Measurements from ENCODE around the gene SOX13.
"Not testable (repeated sequence)": the region's sequence is repeated elsewhere in the genome, so short reads cannot be mapped to it uniquely, and the experiment has no call there.

Gene SOX13

DNA sequence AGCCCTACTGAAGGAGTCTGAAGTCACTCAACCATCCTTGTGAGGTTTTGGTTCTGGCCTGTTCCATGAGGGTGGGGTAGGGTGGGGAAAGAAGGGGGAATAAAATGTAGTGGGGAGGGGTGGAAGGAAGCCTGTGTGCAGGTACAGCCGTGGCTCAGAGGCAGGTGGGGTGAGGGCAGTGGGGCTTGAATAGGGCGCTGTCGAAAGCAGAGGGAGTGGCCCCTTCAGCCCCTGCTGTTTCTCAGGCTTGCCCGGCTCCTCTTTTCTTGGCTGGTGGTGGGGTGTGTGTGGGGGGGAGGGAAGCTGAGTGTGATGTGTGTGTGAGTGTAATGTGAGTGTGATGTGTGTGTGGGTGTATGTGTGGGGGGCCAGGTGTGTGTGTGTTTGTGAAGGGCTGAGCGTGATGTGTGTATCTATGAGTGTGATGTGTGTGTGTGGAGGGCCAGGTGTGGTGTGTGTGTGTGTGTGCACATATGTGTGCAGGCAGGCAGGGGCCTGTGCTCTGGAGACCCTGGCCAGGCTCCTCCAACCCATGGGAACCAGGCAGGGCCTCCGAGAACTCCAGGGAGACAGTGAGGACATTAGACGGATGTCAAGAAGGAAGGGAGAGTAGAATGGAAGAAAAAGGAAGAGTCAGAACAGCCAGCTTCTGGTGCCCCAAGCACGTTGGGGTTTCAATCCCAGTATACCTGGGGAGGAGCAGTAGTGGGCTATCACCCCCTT is 9.0 kb downstream of the SOX13 start:
- DNase-seq, result no peak
- in situ Hi-C loops (cut with MboI; ENCODE audit: low pct_unique_long_range_greater_than_20kb, low sequenced_read_pairs), result no loop called here

DNA sequence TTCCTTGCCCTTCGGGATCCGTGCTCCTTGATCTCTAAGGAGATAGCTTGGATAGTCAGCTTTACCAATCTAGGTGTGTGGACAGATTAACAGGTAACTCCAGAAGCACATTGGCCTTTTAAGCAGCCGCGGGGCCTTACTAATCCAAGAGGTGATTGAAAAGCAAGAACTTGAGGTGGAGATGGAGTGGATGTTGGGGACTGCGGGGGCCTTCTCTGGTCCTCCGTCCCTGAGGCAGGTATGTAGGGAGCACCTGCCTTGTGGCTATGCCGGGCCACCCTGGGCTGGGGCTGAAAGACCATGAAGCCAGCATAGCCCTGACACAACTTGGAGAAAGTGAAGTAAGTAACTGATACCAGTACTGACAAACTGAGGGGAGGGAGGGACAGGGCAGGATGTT is 10.6 kb downstream of the SOX13 start:
- DNase-seq, result no peak
- in situ Hi-C loops (cut with MboI; ENCODE audit: low pct_unique_long_range_greater_than_20kb, low sequenced_read_pairs), result no loop called here

DNA sequence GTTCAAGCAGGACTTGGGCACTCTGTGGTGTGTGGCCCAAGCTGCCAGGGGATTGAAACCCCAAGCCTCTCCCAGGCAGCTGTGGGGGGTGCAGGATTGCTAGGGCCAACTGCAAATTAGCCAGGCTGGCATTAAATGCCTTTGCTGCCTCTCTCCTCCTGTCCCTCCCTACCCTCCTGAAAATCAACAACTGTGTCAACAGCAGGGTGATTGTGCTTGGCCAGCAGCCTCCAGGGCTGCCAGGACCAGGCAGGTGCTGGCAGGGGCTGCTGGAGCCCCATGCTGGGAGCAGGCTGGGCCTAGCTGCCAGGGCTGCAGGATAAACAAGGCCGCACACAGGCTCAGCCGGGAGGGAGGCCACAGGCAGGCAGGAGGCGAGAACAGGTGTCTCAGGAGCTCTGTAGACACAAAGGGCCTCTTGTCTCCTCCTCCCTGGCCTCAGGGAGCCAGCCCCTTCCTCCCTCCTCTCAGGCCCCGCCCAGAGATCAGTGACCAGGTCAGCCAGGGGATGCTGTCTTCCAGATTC is 11.4 kb downstream of the SOX13 start:
- no peak for DNase-seq
- in situ Hi-C loops (cut with MboI; ENCODE audit: low pct_unique_long_range_greater_than_20kb, low sequenced_read_pairs), result no loop called here

DNA sequence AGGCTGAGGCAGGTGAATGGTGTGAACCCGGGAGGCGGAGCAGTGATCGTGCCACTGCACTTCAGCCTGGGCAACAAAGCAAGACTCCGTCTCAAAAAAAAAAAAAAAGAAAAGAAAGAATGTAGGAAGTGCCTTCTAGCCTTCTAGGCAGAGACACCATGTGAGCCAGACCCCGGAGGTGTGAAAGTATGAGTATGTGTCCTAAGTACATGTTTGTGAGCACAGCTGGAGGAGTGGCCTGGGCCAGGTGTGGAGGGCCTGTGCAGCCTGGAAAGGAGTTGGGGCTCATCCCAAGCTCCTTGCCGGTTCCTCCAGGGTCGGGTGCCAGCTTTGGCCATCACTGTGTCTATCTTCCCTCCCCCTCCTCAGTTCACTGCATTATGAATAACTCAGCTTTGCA is 13.0 kb downstream of the SOX13 start:
- DNase-seq, result no peak
- in situ Hi-C loops (cut with MboI; ENCODE audit: low pct_unique_long_range_greater_than_20kb, low sequenced_read_pairs), result no loop called here

DNA sequence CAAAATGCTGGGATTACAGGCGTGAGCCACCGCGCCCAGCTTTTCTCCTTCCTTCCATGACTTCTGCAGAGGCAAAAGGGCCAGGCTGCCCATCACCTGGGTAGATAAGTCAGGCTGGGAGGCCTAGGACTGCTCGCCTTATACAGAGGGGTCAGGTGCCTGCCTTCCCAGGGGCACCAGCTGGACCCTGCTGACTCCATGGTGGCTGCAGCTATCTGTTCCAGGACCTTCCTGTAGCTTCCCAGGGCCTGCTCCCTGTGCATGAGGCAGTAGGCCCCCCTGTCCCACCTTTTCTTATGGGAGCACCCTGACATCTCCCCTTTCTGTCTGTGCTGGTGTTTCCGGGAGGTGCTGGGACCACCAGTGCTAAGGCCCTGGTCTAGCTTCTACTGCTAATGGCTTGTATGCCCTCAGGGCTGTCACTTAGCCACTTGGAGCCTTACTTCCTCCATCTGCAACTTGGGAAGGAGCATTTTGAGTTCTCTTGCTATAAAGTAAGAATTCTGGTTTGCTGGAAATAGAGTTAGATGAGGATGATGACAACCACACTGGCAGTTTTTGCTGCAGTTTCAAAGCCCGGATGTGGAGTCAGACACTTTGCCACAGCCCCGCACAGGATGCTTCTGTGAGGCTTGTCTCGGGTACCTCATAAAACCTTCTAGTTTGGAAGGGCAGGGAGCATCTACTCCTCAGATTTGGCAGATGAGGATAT is 14.4 kb downstream of the SOX13 start:
- in situ Hi-C loops (cut with MboI; ENCODE audit: low pct_unique_long_range_greater_than_20kb, low sequenced_read_pairs), result no loop called here
- no peak for DNase-seq

DNA sequence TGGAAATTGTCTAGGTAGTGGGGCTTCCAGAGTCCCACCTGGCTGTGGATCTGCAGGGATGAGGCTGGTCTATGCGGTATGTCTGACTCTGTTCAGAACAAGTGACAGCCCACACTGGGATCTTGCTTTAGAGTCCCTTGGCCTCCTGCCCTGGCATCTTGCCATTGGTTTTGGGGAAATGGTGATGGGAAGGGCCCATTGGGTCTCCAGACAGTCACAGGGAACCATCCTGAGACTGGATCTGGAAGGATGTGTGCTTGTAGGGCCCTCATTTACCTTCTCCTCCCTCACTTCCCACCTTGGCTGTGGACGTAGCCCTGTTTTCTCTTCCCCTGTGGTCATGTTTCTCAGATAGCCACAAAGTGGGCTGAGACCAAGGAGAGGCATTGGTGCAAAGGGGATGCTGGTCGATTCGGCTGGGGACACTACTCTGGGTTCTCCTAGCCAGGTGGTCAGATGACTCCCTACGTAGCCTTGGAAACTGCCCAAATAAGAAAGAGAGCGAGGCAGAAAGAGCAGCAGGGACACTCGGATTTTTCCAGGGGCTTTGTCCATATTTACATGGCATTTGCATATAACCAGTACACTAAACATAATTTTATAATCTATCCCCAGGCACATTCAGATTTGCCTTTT is 15.1 kb downstream of the SOX13 start:
- in situ Hi-C loops (cut with MboI; ENCODE audit: low pct_unique_long_range_greater_than_20kb, low sequenced_read_pairs), result no loop called here
- no peak for DNase-seq

DNA sequence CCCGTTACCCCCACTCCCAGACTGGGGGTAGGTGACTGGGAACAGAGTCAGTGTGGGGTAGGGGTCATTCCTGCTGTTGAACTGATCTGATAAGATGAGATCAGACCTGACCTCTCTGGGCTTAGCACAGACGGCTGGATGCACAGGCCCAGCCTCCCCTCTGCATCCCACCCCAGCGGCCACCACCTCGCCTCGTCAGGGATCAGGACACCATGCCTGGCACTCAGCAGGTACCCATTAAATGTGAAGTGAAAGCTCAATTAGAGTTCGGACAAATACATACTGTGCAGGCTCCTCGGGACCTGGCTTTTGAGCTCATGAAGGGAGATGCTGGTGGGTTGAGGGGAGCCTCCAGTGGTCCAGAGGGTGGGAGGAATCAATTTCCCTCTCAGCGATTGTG is 15.7 kb downstream of the SOX13 start:
- in situ Hi-C loops (cut with MboI; ENCODE audit: low pct_unique_long_range_greater_than_20kb, low sequenced_read_pairs), result no loop called here
- no peak for DNase-seq

DNA sequence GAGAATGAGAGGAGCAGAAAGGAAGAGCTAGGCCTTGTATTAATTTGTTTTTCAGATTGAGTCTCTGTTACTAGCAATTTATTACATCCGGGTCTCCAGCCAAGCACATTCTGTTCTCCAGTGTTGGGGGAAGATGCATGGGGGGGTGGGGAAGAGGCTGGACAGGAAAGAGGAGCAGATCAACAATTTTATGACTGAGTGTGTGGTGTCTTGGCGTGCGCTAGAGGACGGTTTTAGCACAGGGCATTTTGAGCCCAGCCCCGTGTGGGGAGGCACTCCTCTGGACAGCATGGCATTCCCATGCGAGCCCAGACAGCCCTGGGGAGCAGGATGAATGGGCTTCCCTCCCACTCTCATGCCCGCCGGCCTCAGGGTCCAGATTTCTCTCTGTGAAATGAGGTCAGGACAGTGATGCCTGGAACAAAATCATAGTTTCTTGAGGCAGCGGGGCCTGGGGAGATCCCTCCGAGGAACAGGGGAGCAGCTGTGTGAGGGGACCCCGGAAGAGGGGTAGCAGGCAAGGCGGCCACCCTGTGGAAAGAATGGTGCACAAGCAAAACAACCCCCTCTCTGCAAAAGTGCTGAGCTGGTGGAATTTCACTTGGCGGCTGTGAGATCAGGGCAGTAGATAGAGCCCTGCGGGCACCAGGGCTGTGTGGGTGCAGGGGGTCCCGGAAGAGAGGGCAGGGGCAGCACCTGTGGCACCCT is 16.3 kb downstream of the SOX13 start:
- DNase-seq, result no peak
- in situ Hi-C loops (cut with MboI; ENCODE audit: low pct_unique_long_range_greater_than_20kb, low sequenced_read_pairs), result no loop called here

DNA sequence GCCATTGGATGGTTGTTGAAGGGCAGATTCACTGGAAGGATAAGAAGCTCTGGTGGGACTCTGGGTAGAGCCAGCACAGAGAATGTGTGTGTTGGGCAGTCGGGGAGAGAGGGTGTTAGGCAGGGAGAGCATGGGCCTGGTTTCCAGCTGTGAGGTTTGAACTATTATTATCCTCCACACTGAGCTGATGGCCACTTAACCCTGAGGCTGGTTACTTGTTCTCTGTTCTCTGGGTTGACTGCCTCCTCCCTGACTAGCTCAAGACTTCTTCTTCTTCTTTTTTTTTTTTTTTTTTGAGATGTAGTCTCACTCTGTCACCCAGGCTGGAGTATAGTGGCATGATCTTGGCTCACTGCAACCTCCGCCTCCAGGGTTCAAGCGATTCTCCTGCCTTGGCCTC is 17.2 kb downstream of the SOX13 start:
- DNase-seq; in situ Hi-C loops (cut with MboI; ENCODE audit: low pct_unique_long_range_greater_than_20kb, low sequenced_read_pairs): not testable (repeated sequence)

DNA sequence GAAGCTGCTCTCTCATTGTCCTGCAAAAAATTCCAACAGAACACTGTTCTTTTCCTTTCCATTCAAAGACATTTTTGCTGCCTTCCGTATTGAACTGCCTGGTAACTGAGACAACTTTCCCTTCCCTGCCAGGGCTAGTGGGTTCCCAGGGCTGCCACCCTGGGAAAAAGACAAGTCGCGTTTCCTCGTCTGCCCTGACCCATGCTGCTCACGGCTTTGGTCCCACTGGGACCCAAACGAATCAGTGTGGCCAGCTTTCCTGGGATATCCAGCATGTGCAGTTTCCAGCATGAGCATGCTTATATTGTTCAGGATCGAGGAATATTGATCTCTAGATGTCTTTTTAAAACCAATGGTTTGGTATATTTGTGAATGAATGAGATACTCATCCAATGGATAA is 18.2 kb downstream of the SOX13 start:
- no peak for DNase-seq
- in situ Hi-C loops (cut with MboI; ENCODE audit: low pct_unique_long_range_greater_than_20kb, low sequenced_read_pairs), result no loop called here

DNA sequence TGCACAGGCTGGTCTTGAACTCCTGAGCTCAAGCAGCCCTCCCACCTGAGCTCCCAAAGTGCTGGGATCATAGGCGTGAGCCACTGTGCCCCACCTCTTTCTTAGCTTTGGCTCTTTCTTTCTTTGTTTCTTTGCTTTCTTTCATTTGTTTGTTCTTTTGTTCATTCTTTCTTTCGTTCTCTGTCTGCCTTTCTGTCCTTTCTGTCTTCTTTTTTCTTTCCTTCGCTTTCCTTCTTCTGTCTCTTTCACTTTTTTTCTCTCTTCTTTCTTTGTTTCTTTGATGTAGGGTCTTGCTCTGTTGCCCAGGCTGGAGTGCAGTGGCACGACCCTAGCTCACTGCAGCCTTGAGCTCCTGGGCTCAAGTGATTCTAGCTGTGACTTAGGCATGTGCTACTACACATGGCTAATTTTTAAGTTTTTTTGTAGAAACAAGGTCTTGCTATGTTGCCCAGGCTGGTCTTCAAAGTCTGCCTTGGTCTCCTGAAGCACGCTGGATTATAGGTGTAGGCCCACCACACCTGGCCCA is 18.9 kb downstream of the SOX13 start:
- in situ Hi-C loops (cut with MboI; ENCODE audit: low pct_unique_long_range_greater_than_20kb, low sequenced_read_pairs), result no loop called here
- no peak for DNase-seq

DNA sequence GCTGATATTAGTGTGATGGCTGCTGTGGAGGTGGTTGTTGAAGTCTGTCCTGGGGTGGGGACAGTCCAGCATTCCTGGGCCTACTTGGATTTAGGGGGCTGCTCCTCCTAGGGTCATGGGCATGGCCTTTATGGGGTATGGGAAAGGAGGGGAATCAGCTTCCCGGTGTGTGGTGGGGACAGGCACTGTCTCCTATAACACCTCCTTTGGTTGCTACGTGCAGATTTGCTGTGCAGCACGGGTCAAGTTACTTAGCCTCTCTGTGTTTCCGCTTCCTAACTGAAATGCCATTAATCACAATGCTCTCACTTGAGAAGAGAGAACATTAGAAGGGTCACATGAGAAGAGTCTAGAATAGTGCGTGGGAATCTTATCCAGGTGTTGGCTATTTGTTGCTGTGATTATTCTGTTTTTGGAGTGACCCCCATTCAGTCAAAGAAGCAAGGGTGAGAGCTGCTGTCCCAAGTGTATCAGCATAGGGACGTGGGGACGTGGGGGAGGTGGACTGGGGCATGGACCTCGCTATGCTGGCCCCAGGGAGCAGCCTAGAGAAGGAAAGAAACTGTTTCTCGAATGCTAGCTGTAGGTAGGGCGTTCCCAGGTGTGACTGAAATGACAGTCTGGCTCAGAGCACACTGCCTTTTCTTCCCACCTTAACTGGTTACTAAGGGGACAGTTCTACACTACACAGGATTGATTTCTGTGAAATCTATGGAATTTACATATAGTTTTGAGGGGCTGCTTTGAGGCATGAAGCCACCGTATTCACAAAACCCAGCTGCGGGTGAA is 19.9 kb downstream of the SOX13 start:
- in situ Hi-C loops (cut with MboI; ENCODE audit: low pct_unique_long_range_greater_than_20kb, low sequenced_read_pairs), result no loop called here
- DNase-seq, result no peak

DNA sequence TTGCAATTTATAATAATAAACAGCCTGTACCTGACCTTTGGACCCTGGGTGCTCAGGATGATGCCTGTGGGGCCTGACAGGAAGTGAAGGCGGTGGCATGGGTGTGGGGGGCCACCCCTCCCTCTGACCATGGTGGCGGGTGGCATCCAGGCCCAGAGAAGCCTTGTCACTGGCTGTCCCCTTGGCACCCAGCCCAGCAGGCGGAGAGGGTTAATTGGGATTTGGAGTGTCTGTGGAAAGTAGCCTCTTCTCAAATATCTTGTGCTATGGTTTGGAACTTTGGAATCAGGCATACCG is 20.5 kb downstream of the SOX13 start:
- no peak for DNase-seq
- in situ Hi-C loops (cut with MboI; ENCODE audit: low pct_unique_long_range_greater_than_20kb, low sequenced_read_pairs), result no loop called here

DNA sequence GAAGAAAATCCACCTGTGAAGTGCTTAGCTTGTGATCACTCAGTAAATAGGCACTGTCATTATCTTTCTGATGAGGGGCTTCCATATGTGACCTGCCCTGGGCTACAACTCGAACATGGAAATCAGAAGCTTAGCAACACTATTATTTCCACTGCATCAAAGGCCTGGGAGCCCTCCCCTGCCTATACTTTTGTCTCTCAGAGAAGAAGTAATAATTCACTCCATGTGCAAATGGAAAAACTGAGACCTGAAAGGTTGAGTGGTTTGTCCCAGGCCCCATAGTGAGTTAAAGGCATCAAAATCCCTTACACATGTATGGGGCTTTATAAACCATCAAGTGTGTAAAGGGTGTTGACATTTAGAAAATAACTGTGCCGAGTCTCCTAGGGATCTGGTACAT is 20.9 kb downstream of the SOX13 start:
- no peak for DNase-seq
- in situ Hi-C loops (cut with MboI; ENCODE audit: low pct_unique_long_range_greater_than_20kb, low sequenced_read_pairs), result no loop called here

DNA sequence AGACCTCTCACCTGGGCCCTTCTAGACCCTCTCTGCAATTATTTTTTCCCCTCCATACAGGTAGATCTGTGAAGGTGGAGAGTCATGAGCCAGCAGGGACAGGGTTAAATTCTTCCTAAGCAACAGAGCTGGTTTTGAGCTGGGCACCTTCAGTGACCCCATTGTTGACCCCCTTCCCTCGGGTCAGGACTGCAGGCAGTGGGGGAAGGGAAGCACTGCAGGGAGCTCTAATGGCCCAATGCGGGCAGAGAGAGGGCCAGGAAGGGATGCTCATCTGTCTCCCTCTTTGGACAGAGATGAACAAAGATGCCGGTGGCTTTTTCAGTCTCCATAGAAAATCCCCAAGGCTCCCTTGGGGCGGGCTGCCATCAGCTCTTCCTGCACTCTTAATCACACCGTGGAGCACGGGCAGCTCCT is 21.4 kb downstream of the SOX13 start:
- no peak for DNase-seq
- in situ Hi-C loops (cut with MboI; ENCODE audit: low pct_unique_long_range_greater_than_20kb, low sequenced_read_pairs), result no loop called here

DNA sequence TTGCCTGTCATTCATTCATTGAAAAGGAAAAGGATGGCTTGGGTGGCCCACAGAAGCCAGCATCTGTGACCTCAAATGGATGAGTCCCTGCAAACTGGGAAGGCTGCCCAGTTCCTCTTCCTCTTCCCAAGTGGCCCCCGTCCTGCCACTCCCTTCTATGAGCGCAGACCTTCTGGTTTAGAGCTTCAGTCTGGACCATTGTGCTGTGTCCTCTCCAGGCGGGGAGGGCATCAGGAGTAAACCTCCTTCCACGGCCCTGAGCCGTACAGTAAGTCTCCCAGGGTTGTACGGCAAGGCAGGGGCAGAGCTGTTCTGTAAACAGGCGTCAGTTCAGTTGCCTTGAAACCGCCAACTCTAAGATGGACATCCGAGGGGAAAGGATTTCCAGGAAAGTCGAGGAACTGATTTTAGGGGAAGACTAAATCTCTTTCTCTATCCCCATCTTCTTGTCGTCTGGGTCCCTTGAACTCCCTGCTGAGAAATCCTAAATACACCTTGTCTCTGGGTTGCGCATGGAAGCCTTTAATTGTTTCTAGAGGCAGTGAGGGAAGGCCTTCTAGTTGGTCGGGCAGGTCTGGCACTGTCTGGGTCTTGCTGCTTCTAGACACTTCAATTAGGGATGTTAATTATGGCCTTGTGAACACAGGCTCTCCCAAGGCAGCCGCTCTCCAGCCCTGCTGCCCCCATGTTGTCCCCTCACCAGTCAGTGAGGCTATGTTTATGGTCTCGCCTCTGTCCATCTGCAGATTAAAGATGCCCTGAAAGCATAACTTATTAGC is 22.1 kb downstream of the SOX13 start:
- no peak for DNase-seq
- in situ Hi-C loops (cut with MboI; ENCODE audit: low pct_unique_long_range_greater_than_20kb, low sequenced_read_pairs), result no loop called here

DNA sequence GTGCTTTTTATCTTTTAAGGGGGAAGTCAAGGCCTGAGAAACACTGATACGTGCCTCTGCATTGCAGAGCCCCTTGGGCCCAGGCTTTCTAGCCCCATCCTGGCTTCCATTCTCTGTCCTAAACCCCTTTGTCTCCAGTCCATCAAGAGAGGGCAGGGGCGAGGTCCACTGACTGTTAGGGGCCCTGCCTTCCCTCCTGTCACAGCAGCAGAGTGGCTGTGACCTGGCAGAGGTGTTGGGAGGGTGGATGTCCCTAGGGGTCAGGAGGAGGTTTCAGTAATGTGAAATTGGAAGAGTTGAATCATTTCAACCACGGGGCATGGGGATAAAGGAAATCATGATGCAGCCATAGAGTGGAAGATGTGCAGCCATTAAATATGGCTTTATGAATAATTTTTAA is 24.0 kb downstream of the SOX13 start:
- in situ Hi-C loops (cut with MboI; ENCODE audit: low pct_unique_long_range_greater_than_20kb, low sequenced_read_pairs), result no loop called here
- DNase-seq, result no peak

DNA sequence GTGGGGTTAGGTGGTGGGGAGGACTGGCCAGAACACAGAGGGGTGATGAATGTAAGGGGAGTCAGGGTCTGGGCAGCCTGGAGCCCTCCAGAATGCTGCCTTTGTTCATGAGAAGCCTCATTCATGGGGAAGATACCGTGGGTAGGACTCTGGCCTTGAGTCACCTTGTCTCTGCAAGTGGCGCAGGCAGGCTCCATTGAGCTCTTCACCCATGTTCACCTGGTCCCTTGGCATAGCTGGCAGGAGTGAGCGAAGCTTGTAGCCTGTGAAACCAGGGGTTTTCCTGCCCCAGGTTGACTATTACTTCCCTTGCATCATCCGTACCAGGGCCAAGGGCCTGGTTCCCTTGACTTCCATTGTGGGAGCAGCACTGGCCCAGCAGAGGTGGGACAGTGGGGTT is 25.8 kb downstream of the SOX13 start:
- in situ Hi-C loops (cut with MboI; ENCODE audit: low pct_unique_long_range_greater_than_20kb, low sequenced_read_pairs), result no loop called here
- DNase-seq, result no peak

Data from KBM-7 (cell line).